Gastroesophageal sphincter (tissue), 3 donors: ENCODE data around the gene SCEL.

Source experiments
- CTCF ChIP-seq, 4 experiments: fragments of 200-600 bp in 2 of 4; fragments of 450-650 bp in 2 of 4; sonication (generic) in 1 of 4; IDR thresholded peaks; one replicate each; pipeline ENCODE4 v1.5.1; 2017 to 2019; ENCODE audit warnings: antibody characterized with exemption in 4 of 4, mild to moderate bottlenecking in 2 of 4, moderate library complexity in 2 of 4
- POLR2A ChIP-seq, 2 donors: fragments of 450-650 bp; IDR thresholded peaks; one replicate each; pipeline ENCODE4 v1.6.1; 2017; ENCODE audit warnings: antibody characterized with exemption in 2 of 2, mild to moderate bottlenecking in 2 of 2, moderate library complexity in 1 of 2
- POLR2AphosphoS5 ChIP-seq: sonication (generic); formaldehyde crosslinking; IDR thresholded peaks from one replicate; pipeline ENCODE4 v1.6.1; 2017; ENCODE audit warnings: antibody characterized with exemption

GRCh38 chr13:77693449-77693940 is 158.0 kb downstream of the SCEL start:
- TF ChIP-seq CTCF (IDR thresholded peaks at IDR 0.05) (no peak), POLR2A (IDR thresholded peaks at IDR 0.05) (no peak), POLR2AphosphoS5 (no peak)
